ENCODE measurements around the gene SPAAR.

Gene SPAAR

GRCh38 chr9:35948451-35948850, 39.2 kb downstream of the SPAAR start (continued):
- TF ChIP-seq TSHZ2 (CRISPR knock-in tag; IDR thresholded peaks at IDR 0.05) = no peak
- no peak for TF ChIP-seq CSDC2 (CRISPR knock-in tag; IDR thresholded peaks at IDR 0.05)

GRCh38 chr9:35948901-35949318, 39.6 kb downstream of the SPAAR start:
- no peak for ATAC-seq
- TF ChIP-seq GLIS3 (CRISPR knock-in tag; IDR thresholded peaks at IDR 0.05) (no peak), CSRNP3 (CRISPR knock-in tag; IDR thresholded peaks at IDR 0.05) (no peak), ZFP30 (CRISPR knock-in tag; IDR thresholded peaks at IDR 0.05) (no peak), TOX (CRISPR knock-in tag; IDR thresholded peaks at IDR 0.05; ENCODE audit: borderline replicate concordance) (no peak), PPARA (CRISPR knock-in tag; IDR thresholded peaks at IDR 0.05; ENCODE audit: borderline replicate concordance) (no peak), OSR1 (CRISPR knock-in tag; IDR thresholded peaks at IDR 0.05) (no peak), ARNTL (CRISPR knock-in tag; IDR thresholded peaks at IDR 0.05; ENCODE audit: borderline replicate concordance, low read depth) (no peak), POU6F1 (CRISPR knock-in tag; IDR thresholded peaks at IDR 0.05; ENCODE audit: borderline replicate concordance, low read depth) (no peak)

GRCh38 chr9:35951736-35952135, 42.4 kb downstream of the SPAAR start:
- no peak for ATAC-seq
- TF ChIP-seq CSRNP3 (CRISPR knock-in tag; IDR thresholded peaks at IDR 0.05) = no peak
- TF ChIP-seq OSR1 (CRISPR knock-in tag; IDR thresholded peaks at IDR 0.05) = no peak
- TF ChIP-seq ZNF8 (CRISPR knock-in tag; IDR thresholded peaks at IDR 0.05) = no peak
- no peak for TF ChIP-seq PPARA (CRISPR knock-in tag; IDR thresholded peaks at IDR 0.05; ENCODE audit: borderline replicate concordance)
- TF ChIP-seq TSHZ2 (CRISPR knock-in tag; IDR thresholded peaks at IDR 0.05) = no peak
- TF ChIP-seq ZFP3 (CRISPR knock-in tag; IDR thresholded peaks at IDR 0.05) = no peak
- TF ChIP-seq ISL1 (CRISPR knock-in tag; IDR thresholded peaks at IDR 0.05) = no peak

- ATAC-seq = no peak
- TF ChIP-seq ZC3H10 (CRISPR knock-in tag; IDR thresholded peaks at IDR 0.05) = no peak
- TF ChIP-seq CSRNP3 (CRISPR knock-in tag; IDR thresholded peaks at IDR 0.05) = no peak
- TF ChIP-seq TSHZ2 (CRISPR knock-in tag; IDR thresholded peaks at IDR 0.05) = no peak
- no peak for TF ChIP-seq CSDC2 (CRISPR knock-in tag; IDR thresholded peaks at IDR 0.05)
- TF ChIP-seq TOX (CRISPR knock-in tag; IDR thresholded peaks at IDR 0.05; ENCODE audit: borderline replicate concordance) = no peak
- no peak for TF ChIP-seq ISL1 (CRISPR knock-in tag; IDR thresholded peaks at IDR 0.05)
- no peak for TF ChIP-seq PATZ1 (CRISPR knock-in tag; IDR thresholded peaks at IDR 0.05; ENCODE audit: borderline replicate concordance)
Measured at GRCh38 chr9:35952526-35953191, 43.4 kb downstream of the SPAAR start.
